Stimulated activated CD8-positive, alpha-beta memory T cell treated with anti-CD3 and anti-CD28 coated beads, Interleukin-12 subunit alpha, Interleukin-12 subunit beta, amount 100 ng/mL, for 1 hour (primary cell): ENCODE measurements around the gene PER3.

Source experiments
- DNase-seq: peaks from one replicate; pipeline ENCODE4 v3.0.0-alpha.2; 2020; ENCODE audit warnings: low read depth

Gene PER3

DNA sequence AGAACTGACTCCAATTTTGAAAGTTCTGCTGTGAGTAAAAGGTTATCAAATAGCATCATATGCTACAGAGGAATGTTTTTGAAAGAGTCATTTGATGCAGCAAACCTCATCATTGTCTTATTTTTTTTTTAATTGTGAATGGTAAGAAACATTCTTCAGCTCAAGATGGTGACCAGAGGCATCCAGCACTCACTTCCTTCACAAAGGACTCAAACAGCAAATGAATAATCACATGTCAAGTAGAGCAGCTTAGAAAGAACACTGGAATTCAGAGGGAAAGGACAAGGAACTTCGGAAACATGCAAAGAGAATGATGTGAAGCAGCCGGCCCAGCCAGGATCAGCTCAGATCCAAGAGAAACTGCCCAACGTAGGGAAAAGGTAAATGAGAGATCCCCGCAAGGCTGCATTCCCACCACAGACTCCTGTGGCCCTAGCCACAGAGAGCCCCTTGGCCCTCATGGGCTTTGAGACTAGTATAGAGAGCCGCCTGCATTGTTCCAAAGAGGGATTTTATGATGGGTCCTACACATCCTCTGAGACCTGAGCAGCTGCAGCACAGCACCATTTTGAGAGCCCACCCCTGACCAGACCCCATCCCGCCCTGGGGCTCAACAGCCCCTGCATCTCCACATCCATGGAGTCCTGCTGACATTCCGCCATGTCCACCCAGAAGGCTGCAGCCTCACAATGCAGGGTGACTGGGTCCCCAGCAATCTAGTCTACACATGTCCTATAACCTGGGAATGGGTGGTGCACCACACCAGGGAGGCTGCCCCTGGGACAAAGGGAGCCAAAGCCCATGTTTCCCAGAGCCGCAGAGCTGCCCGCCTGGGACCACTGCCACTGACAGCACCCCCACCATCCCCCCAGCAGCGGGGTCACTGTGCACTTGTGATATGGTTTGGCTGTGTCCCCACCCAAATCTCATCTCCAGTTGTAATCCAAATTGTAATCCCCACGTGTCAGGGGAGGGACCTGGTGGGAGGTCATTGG, 90.0 kb downstream of the PER3 start:
- DNase-seq, result no peak

DNA sequence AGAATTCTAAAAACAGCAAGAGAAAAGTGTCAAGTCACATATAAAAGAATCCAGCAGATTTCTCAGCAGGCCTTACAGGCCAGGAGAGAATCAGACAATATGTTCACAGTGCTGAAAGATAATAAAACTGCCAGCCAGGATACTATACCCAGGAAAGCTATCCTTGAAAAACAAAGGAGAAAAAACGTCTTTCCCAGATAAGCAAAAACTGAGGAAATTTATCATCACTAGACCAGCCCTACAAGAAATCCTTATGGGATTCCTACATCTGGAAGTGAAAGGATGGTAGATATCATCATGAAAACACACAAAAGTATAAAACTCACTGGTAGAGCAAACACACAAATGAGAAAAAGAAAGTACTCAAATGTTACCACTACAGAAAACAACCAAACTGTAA, 93.9 kb downstream of the PER3 start:
- no peak for DNase-seq

DNA sequence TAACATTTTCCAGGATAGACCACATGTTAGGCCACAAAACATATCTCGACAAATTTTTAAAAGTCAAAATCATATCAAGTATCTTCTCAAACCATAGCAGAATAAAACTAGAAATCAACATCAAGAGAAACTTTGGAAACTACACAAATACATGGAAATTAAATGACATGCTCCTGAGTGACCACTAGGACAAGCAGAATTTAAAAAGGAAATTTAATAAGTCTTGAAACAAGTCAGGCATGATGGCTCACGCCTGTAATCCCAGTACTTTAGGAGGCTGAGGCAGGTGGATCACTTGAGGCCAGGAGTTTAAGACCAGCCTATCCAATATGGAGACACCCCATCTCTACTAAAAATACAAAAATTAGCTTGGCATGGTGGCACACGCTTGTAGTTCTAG, 95.1 kb downstream of the PER3 start:
- DNase-seq, result no peak

DNA sequence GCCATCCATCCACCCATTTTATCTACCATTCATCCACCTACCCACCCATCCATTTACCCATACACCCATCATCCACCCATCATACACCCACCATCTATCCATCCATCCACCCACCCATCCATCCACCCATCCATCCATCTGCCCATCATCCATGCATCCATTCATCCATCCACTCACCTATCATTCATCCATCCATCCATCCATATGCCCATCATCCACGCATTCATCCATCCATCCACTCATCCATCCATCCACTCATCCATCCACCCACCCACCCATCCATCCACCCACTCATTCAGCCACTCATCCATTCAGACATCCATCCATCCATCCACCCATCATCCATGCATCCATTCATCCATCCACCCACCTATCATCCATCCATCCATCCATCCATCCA, 100.7 kb downstream of the PER3 start:
- no peak for DNase-seq

DNA sequence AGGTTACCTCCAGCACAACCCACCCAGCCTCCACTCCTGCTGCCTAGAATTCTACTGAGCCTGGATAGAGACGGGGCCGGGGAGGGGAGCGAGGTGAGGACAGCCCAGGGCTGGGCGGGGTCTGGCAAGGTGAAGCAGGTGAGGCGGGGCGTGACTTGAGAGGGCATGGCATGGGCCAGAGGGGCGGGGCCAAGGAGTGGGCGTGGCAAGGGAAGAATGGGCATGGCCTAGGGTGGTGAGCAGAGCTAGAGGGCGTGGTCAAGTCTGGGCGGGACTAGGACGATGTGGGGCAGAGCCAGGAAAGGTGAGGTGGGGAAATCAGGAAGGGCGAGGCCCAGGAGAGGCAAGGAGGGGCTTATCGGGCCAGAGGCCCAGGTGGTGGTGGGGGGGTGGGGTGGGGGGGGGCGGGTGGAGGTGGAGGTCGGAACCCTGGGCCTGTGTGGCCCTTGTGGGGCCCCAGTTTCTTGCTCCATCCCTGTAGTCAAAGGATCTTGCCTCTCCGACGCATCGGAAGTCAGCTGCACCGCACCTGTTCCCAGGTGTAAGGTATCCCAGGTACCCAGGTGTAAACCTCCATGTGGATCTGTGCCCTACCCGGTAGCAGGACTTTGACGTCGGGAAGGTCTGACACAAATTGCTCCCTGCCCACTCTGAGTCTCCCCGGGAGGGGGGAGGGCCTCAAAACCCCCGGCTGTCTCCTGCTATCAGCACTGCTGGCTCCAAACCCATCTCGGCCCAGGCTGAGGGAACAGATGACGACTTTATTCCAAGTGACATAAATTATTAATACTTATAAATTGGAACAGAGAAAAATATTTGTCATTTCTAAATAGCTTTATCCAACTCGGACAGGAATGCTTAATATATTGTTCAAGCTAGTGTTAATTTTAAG, 101.7 kb downstream of the PER3 start:
- DNase-seq, result no peak

DNA sequence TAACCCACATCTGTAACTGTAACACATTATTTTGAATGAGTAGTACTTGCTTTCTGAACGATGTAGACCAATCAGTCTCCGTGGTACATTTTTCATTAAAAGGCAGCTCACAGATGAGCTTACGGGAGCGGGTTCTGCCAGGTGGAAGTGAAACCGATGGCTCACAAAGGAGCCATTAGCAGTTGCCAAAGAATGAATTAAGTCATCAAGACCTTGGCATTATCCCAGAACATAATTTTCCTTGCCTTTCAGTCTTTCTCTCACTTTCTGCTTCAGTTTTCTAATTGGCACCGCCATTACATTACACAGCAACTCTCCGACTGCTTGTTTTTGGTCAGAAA, 102.3 kb downstream of the PER3 start:
- DNase-seq, result no peak

DNA sequence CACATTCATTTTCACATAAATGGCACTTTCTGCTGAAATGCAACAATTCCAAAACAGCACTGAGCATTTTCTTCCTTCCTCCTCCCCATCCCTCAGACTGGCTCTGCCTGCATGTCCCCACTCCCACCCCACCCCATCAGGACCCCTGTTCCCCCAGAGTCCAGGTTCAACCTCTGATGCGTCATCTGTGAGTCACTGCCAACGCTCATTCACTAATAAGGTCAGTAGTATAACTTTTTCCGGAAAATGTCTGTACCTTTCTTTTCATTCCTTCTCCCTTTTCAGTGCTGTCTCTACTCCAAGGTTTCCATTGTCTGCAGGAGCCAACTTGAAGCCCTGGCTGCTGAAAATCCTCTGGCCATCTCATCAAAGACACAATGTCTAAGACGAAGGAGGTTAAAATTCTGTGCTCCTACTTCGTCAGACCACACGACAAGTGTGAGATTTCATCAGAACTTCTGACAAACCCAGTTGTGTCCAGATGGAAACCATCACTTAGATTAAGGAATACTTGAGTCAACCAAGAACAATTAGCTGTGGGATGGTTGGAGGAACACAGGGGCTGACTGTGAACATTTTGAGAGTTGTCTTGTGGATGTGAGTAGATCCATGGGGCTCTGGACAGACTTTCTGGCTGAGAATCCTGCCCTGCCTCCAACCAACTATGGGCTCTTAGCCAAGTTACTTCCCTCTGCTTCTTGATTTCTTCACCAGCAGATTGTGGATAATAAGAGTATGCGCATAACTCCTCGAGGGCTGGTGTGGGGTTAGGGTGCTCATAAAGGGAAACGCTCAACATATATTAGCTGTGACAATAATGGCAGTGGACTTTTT, 104.4 kb downstream of the PER3 start:
- no peak for DNase-seq

DNA sequence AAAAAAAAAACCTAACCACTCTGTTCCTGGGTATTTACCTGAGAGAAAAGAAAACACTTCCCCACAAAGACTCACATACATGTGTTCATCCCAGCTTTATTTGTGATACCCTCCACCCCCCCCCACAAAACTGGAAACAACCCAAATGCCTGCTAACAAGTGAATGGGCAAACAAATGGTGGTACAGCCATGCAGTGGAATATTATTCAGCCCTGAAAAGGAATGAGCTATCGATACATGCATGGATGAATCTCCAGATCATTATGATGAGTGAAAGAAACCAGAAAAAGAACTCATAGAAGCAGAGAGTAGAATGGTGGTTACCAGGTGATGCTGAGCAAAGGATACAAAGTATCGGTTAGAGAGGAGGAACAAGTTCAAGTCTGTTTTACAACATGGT, 106.8 kb downstream of the PER3 start:
- DNase-seq, result no peak

DNA sequence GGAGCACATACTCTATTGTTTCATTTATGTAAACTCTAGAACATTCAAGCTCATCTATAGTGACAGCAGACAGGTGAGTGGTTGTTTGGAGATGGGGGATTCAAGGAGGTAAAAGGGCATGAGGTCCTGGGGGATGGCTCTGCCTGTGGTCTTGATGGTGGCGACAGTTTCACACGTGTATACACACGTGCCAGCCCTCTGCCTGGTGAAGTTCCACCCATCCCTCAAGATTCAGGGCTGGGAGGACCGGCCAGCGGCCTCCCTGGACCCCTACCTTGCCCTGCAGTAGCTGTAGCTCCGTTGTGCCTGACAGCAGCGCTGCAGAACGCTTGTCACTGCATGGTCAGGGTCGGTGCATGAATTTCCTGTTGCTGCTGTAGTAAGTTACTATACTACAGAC, 107.7 kb downstream of the PER3 start:
- DNase-seq, result no peak

DNA sequence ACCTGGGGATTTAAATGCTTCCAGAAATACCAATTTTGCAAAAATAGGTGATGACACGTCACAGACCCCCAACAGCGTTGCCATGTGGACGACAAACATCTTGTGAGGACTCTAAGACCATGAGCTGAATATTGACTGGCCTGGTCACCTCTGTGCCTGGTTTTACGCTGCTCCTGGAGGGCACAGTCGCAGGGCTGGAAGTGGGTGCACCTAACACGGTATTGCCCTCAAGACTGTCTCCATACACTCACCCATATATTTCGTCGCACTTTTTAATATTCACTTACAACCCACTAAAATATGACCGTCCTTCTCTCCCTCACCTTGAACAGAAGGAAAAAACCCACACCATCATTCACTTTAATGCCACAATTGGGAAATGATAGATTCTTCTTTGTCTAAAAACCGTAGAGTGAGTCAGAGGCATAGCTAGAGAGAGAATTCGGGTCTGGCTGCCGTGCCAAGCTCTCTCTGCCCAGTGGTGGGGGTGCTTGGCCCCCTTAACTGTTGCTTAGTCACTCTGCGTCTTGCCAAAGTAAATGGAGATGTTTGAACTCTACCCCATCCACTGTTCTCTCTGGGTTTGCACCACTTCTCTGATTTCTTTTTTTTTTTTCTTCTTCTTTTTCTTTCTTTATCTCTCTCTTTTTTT, 109.6 kb downstream of the PER3 start:
- DNase-seq, result no peak
